SU-DHL-6 (cell line): ENCODE measurements around the gene TCF4.

Source experiments
- H2AFZ ChIP-seq: fragments of 200-600 bp; sonication (generic); 2 replicates; pipeline ENCODE4 v1.6.1; 2014; ENCODE audit warnings: low read depth, mild to moderate bottlenecking, moderate library complexity, mixed read lengths, antibody characterized with exemption, low read length; ENCODE audit not compliant: severe bottlenecking
- H3F3A ChIP-seq: fragments of 200-600 bp; shearing (Covaris generic); 2 replicates; pipeline ENCODE4 v1.6.0; 2016; ENCODE audit warnings: antibody characterized with exemption, mild to moderate bottlenecking; ENCODE audit not compliant: insufficient read depth
- H3K27ac ChIP-seq: fragments of 200-600 bp; sonication (generic); 2 replicates; pipeline ENCODE4 v1.5.1; 2016; ENCODE audit warnings: low read depth, mild to moderate bottlenecking, low read length, moderate library complexity, mixed read lengths
- H3K27me3 ChIP-seq: fragments of 200-600 bp; sonication (generic), shearing (Covaris generic); 2 replicates; pipeline ENCODE4 v1.6.0; 2014; ENCODE audit warnings: mild to moderate bottlenecking, low read length
- H3K36me3 ChIP-seq: fragments of 200-600 bp; sonication (generic); 2 replicates; pipeline ENCODE4 v1.6.1; 2014; ENCODE audit warnings: mild to moderate bottlenecking, low read length, mixed read lengths
- H3K4me2 ChIP-seq: fragments of 300-600, 200-600 bp; shearing (Covaris generic), sonication (generic); 2 replicates; pipeline ENCODE4 v1.6.0; 2014; ENCODE audit warnings: low read length, low read depth, mild to moderate bottlenecking; ENCODE audit not compliant: poor library complexity, severe bottlenecking
- H3K4me3 ChIP-seq: fragments of 200-600 bp; sonication (generic); 2 replicates; pipeline ENCODE4 v1.5.1; 2014; ENCODE audit warnings: antibody characterized with exemption, low read length, mild to moderate bottlenecking, mixed read lengths; ENCODE audit not compliant: insufficient read depth, poor library complexity, severe bottlenecking
- H3K79me2 ChIP-seq: fragments of 200-600 bp; sonication (generic); 2 replicates; pipeline ENCODE4 v1.6.1; 2014; ENCODE audit warnings: mild to moderate bottlenecking, low read length, moderate library complexity; ENCODE audit not compliant: insufficient read depth
- H3K9ac ChIP-seq: fragments of 200-600 bp; sonication (generic); 2 replicates; pipeline ENCODE4 v1.7.0; 2014; ENCODE audit warnings: mild to moderate bottlenecking, low read length
- H3K9me2 ChIP-seq: fragments of 200-600 bp; sonication (generic); replicated peaks from 2 replicates; pipeline ENCODE4 v1.6.1; 2014; ENCODE audit warnings: low read length; ENCODE audit not compliant: insufficient read depth
- H3K9me3 ChIP-seq: fragments of 200-600 bp; sonication (generic); 2 replicates; pipeline ENCODE4 v1.6.1; 2014; ENCODE audit warnings: low read length, mixed read lengths; ENCODE audit not compliant: insufficient read depth
- H4K20me1 ChIP-seq: fragments of 200-600 bp; sonication (generic); 2 replicates; pipeline ENCODE4 v1.6.1; 2014; ENCODE audit warnings: low read depth, mild to moderate bottlenecking, antibody characterized with exemption, low read length, moderate library complexity, mixed read lengths
- CTCF ChIP-seq: fragments of 200-600 bp; sonication (generic); IDR thresholded peaks from one replicate; pipeline ENCODE4 v1.5.1; 2017; ENCODE audit warnings: antibody characterized with exemption, mild to moderate bottlenecking, low read length, moderate library complexity; ENCODE audit not compliant: insufficient read depth, poor library complexity, severe bottlenecking
- EZH2phosphoT487 ChIP-seq: fragments of 200-600 bp; sonication (generic), shearing (Covaris generic); conservative IDR thresholded peaks from 2 replicates; pipeline ENCODE4 v1.6.1; 2018; ENCODE audit warnings: mild to moderate bottlenecking, antibody characterized with exemption, low read length, moderate library complexity, mixed read lengths

The TCF4 gene

GRCh38 chr18:55488473-55488872, 99.5 kb downstream of the TCF4 start:
- Histone ChIP-seq H3K36me3 (no peaks in the 10 kb centered on the region), H3K9me2 (no peaks in the 10 kb centered on the region), H3K27me3 (no peaks in the 10 kb centered on the region), H3K4me2 (no peak overlapping the region), H3K9ac (no peak overlapping the region), H3F3A (no peaks in the 10 kb centered on the region), H3K4me3 (no peak overlapping the region), H3K9me3 (no peaks in the 10 kb centered on the region), H3K79me2 (no peaks in the 10 kb centered on the region), H3K27ac (no peak overlapping the region), H4K20me1 (no peaks in the 10 kb centered on the region), H2AFZ (no peak overlapping the region)
- TF ChIP-seq CTCF (no peak), EZH2phosphoT487 (no peak)

DNA sequence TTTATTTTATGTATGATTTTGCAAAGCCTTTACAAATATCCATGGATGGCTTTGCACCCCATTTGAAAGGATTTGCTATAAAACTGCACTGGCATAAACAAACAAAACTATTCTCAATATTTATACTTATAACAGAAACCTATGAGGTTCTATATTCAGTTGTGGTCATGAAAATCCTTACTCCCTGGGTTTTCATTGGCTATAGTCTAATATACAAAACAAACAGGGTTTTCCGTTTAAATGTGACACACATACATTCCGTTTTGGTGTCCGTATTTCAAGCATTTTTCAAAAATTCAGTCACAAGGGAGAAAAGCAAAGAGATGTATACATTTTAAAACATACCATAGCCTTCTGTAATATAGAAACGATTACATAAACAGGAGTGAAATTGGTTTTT, 100.0 kb downstream of the TCF4 start:
- no peaks in the 10 kb centered on the region for H3K9me3 ChIP-seq
- H2AFZ ChIP-seq, result no peak overlapping the region
- H3K4me2 ChIP-seq, result no peak overlapping the region
- no peaks in the 10 kb centered on the region for H3K36me3 ChIP-seq
- H3K27me3 ChIP-seq, result no peaks in the 10 kb centered on the region
- no peak overlapping the region for H3K4me3 ChIP-seq
- H3K27ac ChIP-seq, result no peak overlapping the region
- no peak for TF ChIP-seq CTCF
- TF ChIP-seq EZH2phosphoT487, result no peak
- H3K9me2 ChIP-seq, result no peaks in the 10 kb centered on the region
- H3K79me2 ChIP-seq, result no peaks in the 10 kb centered on the region
- H3F3A ChIP-seq, result no peaks in the 10 kb centered on the region
- H4K20me1 ChIP-seq, result no peaks in the 10 kb centered on the region
- H3K9ac ChIP-seq, result no peak overlapping the region

GRCh38 chr18:55486936-55487335, 101.1 kb downstream of the TCF4 start:
- no peak overlapping the region for H3K9ac ChIP-seq
- no peaks in the 10 kb centered on the region for H3K27me3 ChIP-seq
- H3K9me3 ChIP-seq, result no peaks in the 10 kb centered on the region
- no peaks in the 10 kb centered on the region for H3K9me2 ChIP-seq
- no peaks in the 10 kb centered on the region for H3F3A ChIP-seq
- H3K4me2 ChIP-seq, result no peak overlapping the region
- no peak overlapping the region for H2AFZ ChIP-seq
- TF ChIP-seq EZH2phosphoT487, result no peak
- TF ChIP-seq CTCF, result no peak
- H3K27ac ChIP-seq, result no peak overlapping the region
- no peaks in the 10 kb centered on the region for H4K20me1 ChIP-seq
- no peaks in the 10 kb centered on the region for H3K79me2 ChIP-seq
- no peaks in the 10 kb centered on the region for H3K36me3 ChIP-seq
- no peak overlapping the region for H3K4me3 ChIP-seq

- no peaks in the 10 kb centered on the region for H4K20me1 ChIP-seq
- no peak for TF ChIP-seq CTCF
- no peak for TF ChIP-seq EZH2phosphoT487
- no peaks in the 10 kb centered on the region for H3K9me2 ChIP-seq
- H3K9me3 ChIP-seq, result no peaks in the 10 kb centered on the region
- H3K9ac ChIP-seq, result no peak overlapping the region
- H3K27me3 ChIP-seq, result no peaks in the 10 kb centered on the region; the same call in 1 of the 2 replicates
- no peak overlapping the region for H3K4me2 ChIP-seq
- no peak overlapping the region for H3K4me3 ChIP-seq
- no peaks in the 10 kb centered on the region for H3F3A ChIP-seq
- no peak overlapping the region for H3K27ac ChIP-seq
- no peaks in the 10 kb centered on the region for H3K79me2 ChIP-seq
- H2AFZ ChIP-seq, result no peak overlapping the region
- no peaks in the 10 kb centered on the region for H3K36me3 ChIP-seq
These were observed 102.3 kb downstream of the TCF4 start for GRCh38 chr18:55485666-55486065.
